HG03521 (cell line): ENCODE measurements around the gene DMRT1.

Experiments used
- ATAC-seq: cut with Tn5 transposase; IDR thresholded peaks from one replicate; pipeline ENCODE4 v1.9.1; 2021; ENCODE audit warnings: mild to moderate bottlenecking, moderate library complexity; ENCODE audit not compliant: unreplicated experiment

Gene DMRT1

DNA sequence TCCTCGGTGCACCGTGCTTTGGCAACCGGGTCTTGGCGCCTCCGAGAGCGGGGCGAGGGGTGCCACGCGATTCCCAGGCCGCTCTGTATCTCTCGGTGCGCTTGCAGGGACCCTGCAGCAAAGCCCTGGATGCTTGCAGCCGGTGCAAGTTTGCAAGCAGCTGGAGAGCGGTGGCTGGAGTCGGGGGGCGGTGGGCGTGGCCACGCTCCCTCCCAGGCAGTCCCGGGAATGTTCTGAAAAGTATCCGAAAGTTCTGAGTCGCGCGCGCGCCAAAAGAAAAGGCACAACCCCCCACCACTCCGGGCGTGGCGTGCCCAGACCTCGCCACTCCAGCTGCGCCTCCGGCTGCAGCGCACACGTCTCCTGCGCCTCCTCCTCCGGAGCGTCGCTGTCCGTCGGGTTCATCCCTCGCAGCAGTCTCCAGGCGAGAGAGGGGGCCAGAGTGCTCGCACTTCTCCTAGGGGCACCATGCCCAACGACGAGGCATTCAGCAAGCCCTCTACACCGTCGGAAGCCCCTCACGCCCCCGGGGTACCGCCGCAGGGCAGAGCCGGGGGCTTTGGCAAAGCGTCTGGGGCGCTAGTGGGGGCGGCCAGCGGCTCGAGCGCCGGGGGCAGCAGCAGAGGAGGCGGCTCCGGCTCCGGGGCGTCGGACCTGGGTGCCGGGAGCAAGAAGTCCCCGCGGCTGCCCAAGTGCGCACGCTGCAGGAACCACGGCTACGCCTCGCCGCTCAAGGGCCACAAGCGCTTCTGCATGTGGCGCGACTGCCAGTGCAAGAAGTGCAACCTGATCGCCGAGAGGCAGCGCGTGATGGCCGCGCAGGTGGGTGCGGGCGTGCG is at the start of gene DMRT1:
Gene DMRT1 (plus strand): TSS at position 327 of the 839 bp plus-strand sequence. CDS start 142 bp downstream, at position 469.
- ATAC-seq: no peak

DNA sequence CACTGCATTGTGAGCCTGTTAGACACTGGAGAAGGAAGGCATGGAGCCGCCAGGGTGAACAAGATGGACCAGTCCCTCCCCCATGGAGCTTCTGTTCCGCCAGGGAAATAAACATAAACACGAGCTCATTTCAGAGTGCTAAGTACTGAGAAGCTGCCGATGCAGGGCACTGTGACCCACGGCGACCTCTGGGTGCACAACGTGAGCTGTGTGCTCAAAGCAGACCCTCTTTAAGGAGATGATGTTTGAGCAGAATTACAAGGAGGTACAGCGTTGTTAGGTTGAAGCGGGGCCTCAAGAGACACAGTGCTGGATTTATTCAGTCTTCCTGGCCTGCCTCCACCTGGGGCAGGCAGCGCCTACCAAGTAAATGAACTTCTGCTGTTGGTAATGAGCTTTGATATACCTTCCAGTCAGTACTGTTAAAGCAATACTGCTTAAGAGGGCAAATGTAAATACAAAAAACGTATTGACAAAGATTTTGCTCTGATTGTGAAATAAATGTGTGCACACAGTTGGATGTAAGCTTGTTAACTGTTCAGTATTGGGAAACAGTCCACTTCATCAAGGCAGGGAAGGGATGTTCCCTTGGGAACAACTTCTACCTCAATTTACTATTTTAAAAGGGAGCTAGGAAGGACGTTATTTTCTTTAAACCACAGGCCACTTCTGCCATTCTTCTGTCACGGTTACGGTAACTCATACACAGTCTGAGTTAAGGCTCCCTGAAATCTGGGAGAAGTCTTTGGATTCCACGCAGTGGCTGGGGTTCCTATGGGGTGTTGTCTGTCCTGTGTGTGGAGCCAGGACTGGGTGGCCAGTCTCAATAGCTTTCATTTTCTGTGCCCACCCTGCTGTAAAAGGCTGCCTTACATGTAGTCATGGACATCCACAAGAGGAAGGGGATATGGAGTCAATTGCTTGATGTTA is 48.9 kb upstream of the DMRT1 start:
- ATAC-seq: no peak

DNA sequence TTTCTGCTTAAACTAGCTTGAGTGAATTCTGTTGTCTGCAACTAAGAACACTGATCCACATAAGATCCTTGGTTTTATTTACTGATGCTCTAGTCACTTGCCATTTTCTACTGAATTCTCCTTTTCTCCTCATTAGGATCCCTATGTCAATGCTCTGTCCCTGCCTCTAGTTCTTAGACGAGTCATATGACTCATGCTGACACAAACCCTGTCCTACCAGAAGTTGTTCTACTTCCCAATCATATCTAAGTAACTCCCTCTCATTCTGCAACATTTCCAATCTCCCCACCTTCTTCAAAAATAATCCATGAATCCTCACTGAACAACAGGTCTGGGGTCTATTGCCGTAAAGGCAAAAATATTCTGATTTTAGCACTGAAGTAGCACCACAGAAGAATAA is 47.1 kb upstream of the DMRT1 start:
- ATAC-seq: no peak

DNA sequence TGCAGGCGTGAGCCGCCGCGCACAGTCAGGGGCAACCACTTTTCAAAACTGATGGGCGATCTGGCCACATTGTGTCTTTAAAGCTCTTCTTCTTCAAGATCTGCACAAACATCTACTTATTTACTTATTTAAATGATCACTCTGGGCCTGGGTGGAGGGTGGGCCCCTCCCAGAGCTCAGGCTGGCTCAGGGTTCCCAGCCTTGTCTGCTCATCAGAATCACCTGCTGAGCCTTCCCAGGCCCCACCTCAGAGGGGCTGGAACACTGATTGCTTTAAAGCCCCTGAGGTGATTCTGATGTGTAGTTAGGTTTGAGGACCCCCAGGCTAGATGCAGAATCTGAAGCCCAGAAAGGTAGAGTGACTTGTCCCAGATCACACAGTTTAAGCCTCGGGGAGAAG is 45.6 kb upstream of the DMRT1 start:
- no peak for ATAC-seq

DNA sequence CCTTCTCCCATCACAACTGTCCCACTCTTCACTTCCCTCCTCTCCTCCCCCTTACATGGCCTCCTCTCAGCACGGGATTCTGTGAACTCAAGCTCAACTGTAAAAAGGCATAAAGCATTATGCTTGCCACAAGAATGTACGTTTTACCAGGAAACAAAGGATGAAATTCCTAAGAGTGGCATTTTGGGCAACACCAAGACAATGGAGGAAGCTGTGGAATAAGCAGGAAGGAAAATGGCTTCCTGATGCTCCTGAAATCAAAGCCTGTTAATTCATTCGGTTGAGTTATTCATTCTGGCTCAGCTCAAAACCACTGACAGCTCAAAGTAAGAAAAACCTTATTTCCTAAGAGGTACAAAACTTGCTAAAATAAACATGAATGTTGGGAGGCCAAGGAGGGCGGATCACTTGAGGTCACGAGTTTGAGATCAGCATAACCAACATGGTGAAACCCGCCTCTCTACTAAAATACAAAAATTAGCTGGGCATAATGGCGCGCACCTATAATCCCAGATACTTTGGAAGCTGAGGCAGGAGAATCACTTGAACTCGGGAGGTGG is 40.8 kb upstream of the DMRT1 start:
- no peak for ATAC-seq

DNA sequence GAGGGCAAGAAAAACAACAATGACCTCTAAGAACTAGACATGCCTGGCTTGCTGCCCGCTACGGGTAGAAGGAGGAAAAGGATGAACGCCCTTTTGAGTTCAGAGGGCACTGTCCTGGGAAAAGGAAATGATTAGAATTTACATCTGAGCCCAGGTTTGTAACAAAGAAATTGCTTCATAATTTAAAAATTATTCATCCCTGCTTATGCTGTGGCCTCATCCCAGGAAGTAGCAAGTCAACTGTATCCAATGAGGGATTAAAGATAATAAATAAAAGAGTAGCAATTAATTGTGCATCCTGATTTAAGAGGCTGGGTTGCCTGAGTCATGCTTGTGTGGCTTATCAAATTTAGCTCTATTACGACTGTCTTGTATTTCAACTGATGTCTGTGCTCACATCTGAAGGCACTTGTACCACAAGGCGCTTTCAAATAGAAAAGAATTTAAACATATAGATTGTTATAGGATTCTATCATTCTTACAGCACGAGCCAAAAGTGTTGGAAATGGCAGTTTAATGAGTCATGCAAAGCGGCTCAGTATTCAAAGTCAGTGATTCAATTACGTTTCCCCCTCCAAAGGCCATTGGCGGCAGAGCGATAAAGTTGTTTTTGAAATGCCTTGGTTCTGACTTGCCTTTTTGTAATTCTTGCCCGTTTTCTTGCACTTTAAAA is 40.0 kb upstream of the DMRT1 start:
- no peak for ATAC-seq

DNA sequence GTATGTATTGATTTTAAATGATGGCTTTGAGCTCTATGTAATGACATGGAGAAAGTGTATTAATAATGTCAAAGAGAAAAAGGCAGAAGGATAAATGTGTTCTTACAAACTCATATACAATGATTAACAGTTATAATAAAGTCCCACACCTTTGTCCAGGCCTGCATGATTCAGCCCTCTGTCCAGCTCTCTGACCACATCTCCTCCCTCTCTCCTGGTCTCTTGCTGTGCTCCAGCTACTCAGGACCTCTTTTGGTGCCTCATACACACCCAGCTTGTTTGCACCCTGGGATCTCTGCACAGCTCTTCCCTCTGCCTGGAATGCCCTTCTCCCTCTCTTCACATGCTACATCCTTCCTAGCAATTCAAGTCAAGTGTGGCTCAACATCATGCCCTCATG is 37.5 kb upstream of the DMRT1 start:
- no peak for ATAC-seq

DNA sequence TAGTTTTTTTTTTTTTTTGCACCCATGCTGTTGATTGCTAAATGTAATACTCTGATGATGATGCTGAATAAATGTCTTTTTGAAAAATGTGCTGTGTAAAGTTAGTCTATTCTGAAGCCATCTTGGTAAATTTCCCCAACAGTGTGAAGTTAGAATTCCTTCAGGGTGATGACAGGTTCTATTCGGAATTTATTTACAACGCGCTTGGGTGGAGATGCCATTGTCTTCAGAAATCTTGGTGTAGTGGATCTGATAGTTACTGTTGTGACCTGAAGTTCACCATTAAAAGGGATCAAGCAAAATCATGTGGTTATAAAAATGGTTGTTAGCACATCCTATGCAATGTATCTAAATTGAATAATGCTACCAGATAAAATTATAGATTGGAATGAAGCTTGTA is 36.3 kb upstream of the DMRT1 start:
- ATAC-seq: no peak

DNA sequence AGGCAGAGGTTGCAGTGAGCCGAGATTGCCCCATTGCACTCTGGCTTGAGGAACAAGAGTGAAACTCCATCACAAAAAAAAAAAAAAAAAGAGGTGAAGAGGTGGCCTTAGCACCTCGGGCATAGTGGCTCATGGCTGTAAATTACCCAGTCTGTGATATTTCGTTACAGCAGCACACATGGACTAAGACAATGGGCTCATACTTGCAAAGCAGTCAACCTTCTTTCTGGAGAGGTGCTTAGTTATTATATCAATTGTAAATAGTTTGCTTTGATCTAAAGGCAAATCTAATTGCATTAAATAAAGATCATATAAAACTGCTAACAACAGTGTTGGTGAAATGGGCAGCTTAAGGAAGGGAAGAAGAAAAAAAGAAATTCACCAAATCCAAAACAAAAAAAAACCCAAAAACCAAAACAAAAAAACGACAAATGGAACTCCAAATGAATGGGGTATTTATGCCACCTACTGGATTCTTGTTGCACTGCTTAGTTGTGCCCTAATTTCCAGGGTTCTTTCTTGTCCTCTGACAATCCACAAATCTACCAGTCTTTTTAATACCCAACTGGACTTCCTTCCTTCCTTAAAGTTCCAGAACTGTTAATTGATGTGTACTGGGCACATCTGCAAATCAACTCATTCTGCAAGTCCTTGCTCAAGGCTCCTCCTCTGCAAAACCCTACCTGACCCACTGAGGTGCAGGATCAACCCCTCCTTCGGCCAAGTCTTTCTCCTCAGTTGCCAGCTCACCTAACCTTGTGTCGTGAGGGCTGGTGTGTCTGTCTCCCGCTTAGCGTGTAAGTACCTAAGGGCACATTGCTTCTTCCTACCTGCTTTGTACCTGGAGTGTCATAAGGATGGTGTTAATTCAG is 35.0 kb upstream of the DMRT1 start:
- ATAC-seq: no peak

DNA sequence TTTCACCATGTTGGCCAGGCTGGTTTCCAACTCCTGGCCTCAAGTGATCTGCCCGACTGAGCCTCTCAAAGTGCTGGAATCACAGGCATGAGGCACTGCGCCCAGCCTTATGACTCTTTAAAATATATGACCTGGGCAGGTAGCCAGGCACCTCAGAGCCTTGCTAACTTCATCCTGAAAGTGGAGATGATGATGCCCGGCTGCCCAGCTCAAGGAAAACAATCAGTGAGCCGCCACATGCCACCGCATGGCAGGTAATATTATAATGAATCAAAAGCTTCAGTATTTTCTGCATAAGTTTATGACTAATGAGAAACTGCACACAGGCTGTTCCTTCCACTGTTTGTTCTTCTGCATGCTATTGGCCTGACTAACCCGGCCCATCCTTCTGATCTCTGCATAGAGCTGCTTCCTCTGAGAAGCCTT is 30.4 kb upstream of the DMRT1 start:
- ATAC-seq: no peak

DNA sequence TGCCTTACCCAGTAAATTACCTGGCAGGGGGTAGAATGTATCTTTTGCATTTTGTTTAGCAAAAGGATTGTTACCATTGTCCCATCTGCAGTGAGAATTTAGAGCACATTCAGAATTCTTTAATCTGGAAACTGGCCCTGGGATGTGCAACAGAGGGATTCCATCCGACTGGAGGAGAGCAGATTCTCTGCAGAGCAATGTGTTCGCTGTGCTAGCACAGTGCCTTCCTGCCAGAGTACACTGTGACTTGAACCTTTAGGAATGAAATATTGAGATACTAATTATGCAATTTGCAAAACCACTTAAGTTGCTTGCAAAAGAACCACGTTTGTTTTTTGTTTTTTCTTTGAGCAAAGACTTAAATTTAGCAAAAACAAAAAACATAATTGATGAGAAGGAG is 22.5 kb upstream of the DMRT1 start:
- ATAC-seq: no peak

DNA sequence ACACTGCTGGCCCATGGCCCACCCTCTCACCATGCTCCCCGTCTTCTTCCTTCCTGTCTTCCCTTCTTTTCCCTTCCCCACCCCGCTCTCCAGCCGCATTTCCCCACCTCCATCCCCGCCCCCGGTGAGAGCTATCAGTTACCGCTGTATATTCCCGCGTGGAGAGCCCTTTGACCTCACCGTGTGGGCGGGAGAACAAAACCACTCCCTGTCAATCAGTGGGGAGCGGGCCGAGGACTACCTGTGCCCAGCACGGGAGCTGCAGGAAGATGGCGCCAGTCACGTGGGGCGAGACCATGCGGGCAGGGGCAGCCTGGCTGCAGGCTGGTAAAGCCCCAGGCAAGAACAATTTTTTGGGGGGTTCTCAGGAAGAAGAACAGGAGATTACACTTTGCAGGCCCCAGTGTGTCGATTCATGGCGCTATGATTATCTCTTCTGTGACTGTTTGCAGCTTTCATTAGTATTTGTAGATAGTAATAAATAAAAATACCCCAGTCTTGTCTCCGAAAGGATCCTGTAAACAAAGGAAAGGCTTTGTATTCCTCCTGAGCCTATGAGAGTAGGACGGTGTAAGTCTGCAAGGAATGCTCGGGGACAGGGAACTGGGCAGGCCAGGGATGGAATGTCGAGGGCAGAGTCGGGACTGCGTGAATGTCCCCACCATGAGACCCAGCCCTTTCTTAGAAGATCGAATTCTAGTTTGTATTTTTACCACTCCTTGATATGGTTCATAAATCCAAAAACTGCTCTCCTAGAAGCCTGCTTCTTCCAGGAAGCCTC is 14.8 kb upstream of the DMRT1 start:
- ATAC-seq: no peak

DNA sequence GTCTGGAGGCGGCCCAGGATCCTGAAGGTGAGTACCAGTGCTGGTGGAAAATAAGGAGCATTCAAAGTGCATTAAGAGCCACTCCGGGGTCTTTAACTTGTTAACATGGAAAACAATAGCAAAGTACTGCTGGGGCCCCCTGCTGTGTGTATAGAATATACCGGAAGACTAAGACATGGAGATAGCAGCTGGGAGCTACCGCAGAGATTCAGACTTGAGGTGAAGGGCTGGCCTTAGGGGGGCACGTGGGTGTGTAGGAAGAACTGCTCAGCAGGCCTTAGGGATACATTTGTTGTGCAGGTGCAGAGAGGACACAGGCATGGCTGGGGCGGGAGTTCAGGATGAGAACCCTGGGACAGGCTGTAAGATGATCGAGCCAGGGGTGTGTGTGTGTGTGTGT is 1.2 kb upstream of the DMRT1 start:
- no peak for ATAC-seq

DNA sequence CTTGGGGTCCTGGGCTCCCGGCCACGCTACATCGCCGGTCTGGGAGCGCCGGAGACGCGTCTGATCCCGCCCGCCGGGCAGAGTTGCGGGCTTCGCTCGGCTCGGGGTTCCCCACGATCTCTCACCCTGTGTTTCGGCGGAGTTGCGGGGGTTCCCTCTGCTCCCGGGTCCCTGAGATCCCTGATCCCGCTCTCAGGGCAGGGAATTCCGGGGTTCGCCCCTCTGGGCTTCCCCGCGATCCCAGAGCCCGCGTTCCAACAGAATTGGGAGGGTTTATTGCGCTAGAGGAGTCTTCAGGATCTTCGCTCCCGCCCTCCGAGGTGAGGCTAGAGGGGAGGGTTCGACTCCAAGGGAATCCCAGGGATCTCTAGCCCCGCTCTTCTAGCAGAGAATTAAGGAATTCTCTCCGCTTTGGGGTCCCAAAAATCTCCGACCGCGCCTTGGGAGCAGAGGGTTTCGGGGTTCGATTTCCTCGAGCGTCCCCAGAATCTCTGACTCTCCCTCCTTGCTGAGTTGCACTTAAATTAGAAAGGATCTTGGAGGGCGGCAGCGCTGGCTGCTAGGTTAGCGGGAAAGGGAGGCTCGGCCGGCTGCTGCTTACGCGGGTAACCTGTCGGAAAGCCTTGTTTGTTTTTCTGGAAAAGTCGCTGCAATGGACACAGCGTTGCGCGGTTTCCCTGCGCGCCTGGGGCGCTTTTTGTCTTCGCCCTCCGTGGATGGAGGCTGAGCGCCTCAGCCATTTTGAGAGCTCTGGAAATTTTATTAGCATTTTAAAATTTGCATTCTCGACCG is 1.3 kb downstream of the DMRT1 start:
- ATAC-seq: no peak

DNA sequence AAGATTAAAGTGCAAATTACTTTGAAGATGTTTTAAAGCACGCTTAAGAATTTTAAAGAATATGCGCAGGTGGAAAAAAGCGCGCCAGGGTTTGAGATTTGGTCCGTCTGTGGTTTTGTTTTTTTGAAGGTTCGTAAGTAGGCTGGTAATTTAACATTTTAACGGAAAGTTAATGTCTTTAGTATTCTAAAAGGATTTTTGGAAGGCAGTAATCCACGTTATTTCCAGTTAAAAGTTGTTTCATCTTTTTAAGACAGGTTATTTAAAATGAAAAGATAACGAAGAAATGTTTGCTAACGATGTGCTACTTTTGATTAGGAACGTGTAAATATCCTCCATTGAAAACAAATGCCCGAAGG is 1.9 kb downstream of the DMRT1 start:
- no peak for ATAC-seq

DNA sequence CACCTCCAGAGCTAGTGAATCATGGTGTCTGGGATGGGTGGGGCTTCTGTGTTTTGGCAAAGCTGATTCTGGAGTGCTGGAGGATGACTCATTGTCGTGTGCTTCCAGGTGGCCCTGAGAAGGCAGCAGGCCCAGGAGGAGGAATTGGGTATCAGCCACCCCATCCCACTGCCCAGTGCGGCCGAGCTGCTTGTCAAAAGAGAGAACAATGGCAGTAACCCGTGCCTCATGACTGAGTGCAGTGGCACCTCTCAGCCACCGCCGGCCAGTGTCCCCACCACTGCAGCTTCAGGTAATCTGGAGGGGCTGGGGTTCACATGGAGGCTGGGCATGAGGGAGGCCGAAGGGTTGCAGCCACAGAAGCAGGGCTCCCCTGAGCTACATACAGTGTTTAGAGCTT is 5.4 kb downstream of the DMRT1 start:
- no peak for ATAC-seq

DNA sequence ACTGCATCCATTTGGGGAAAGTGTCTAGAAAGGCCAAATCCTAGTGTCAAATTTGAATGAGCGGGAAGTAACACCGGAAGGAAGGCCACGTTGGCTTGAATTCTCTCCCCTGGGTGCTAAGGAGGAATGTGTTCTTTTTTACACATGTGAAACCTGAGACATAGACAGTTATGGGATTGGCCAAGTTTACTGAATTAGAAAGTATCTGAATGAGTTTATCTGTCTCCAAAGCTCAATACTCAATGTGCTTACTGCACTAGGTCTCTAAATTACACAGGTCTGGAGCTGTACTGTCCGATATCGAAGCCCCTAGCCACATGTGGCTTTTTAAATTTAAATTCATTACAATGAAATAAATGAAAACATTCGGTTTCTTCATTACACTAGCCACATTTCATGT is 6.0 kb downstream of the DMRT1 start:
- no peak for ATAC-seq

DNA sequence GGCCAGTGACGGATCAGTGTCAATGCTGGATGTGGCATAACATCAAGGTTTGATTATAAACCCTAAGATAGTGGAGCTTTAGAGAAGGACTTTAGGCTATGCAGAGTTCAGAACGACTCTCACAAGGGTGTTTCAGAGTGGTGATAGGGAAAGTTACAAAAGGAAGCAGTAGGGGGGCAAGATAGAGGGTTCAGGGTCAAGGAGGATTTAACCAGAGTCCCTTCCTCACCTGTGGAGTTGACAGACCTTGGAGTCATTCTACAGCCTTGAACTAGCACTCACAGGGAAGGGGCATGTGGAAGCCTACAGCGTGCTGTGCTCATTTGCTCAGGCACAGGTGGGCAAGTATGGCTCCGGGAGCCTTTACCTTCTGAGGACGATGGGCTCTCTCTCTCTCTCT is 7.9 kb downstream of the DMRT1 start:
- ATAC-seq: no peak

DNA sequence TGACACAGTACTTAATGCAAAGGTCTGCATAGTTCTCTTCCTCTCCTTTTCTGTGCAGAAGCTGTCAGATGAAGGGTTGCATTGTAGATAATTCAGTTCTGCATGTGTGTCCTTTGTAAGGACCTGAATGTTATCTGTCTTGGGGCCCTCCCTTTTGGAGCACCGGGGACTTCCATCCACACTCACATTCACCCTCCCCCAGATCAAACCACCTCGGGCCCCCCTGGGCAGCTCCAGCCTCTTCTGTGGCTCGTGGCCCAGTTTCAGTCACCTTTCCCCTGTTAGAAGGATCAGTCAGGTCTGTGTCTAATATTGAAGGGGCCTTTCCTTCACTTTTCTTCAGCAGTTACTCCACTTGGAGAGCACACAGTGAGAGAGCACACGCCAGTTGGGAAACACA is 11.0 kb downstream of the DMRT1 start:
- ATAC-seq: no peak
